ENCODE data around the gene PTPRN2.

GRCh38 chr7:157644946-157645345 is 942.7 kb downstream of the PTPRN2 start:
- TF ChIP-seq POLR2A (IDR thresholded peaks at IDR 0.05; ENCODE audit: extremely low read depth, insufficient read length) (no peak), CTCF (IDR thresholded peaks at IDR 0.05; ENCODE audit: low read depth, low read length) (no peak)
